Progenitor cell of endocrine pancreas (in vitro differentiated cells): Measurements from ENCODE around the gene MGAT5. TPM values are rescaled to one million over a fixed set of nuclear protein-coding genes. Genes with fewer than 3 reads are reported as not detected.
"Not testable (repeated sequence)": the region's sequence is repeated elsewhere in the genome, so short reads cannot be mapped to it uniquely, and the experiment has no call there.

ENCODE experiments used
- DNase-seq: peaks from one replicate; pipeline ENCODE4 v3.0.0; 2021; ENCODE audit warnings: low spot score; ENCODE audit not compliant: unreplicated experiment
- H3K27ac Mint-ChIP-seq: 2 replicates; pipeline ENCODE4 v1.8.0; 2021; ENCODE audit warnings: mild to moderate bottlenecking, moderate library complexity, mixed read lengths
- H3K27me3 Mint-ChIP-seq: 2 replicates; pipeline ENCODE4 v1.8.0; 2021; ENCODE audit warnings: mixed read lengths
- H3K36me3 Mint-ChIP-seq: 2 replicates; pipeline ENCODE4 v1.8.0; 2022; ENCODE audit warnings: mixed read lengths; ENCODE audit not compliant: insufficient read depth
- H3K4me1 Mint-ChIP-seq: 2 replicates; pipeline ENCODE4 v1.8.0; 2021; ENCODE audit warnings: low read depth, mixed read lengths
- H3K4me3 Mint-ChIP-seq: 2 replicates; pipeline ENCODE4 v1.8.0; 2021; ENCODE audit warnings: low read depth, mild to moderate bottlenecking, moderate library complexity, mixed read lengths
- H3K9me3 Mint-ChIP-seq: 2 replicates; pipeline ENCODE4 v1.8.0; 2021; ENCODE audit warnings: low read depth, mixed read lengths
- CTCF ChIP-seq: fragments of 200-600 bp; sonication (generic); IDR thresholded peaks from one replicate; pipeline ENCODE4 v1.5.0; 2021; ENCODE audit warnings: antibody characterized with exemption, mild to moderate bottlenecking; ENCODE audit not compliant: unreplicated experiment
- total RNA-seq: library from RNA; stranded (reverse); gene quantifications from 2 replicates; pipeline ENCODE4 v1.2.1, GENCODE V29; 2021

MGAT5 gene
- total RNA-seq, 1 donor from 2014 or later = 110 TPM

GRCh38 chr2:134466141-134466540 is 212.3 kb downstream of the MGAT5 start:
- H3K27me3 Mint-ChIP-seq = no peaks in the 10 kb centered on the region
- peaks cover 18% of the 10 kb centered on the region for H3K4me1 Mint-ChIP-seq
- H3K27ac Mint-ChIP-seq = peak overlapping the region; percentile 93
- no peaks in the 10 kb centered on the region for H3K36me3 Mint-ChIP-seq
- no peak overlapping the region for H3K4me3 Mint-ChIP-seq
- TF ChIP-seq CTCF = peak; percentile 66
- H3K9me3 Mint-ChIP-seq = no peaks in the 10 kb centered on the region
- DNase-seq = peak; percentile 39

- no peak overlapping the region for H3K4me3 Mint-ChIP-seq
- no peaks in the 10 kb centered on the region for H3K27me3 Mint-ChIP-seq
- no peak for DNase-seq
- no peak for TF ChIP-seq CTCF
- no peaks in the 10 kb centered on the region for H3K36me3 Mint-ChIP-seq
- H3K9me3 Mint-ChIP-seq = peaks cover 3% of the 10 kb centered on the region
- no peak overlapping the region for H3K27ac Mint-ChIP-seq
- peaks cover 18% of the 10 kb centered on the region for H3K4me1 Mint-ChIP-seq
These were observed 214.3 kb downstream of the MGAT5 start for GRCh38 chr2:134468164-134468563.

- Mint-ChIP-seq H3K27ac (no peak overlapping the region), H3K4me1 (peaks cover 18% of the 10 kb centered on the region), H3K9me3 (peaks cover 8% of the 10 kb centered on the region)
These were observed 214.9 kb downstream of the MGAT5 start for GRCh38 chr2:134468776-134469175.

GRCh38 chr2:134469516-134470115 is 215.7 kb downstream of the MGAT5 start:
- H3K27ac Mint-ChIP-seq = no peak overlapping the region
- H3K27me3 Mint-ChIP-seq = no peaks in the 10 kb centered on the region
- no peak for DNase-seq
- no peak overlapping the region for H3K4me3 Mint-ChIP-seq
- peaks cover 18% of the 10 kb centered on the region for H3K4me1 Mint-ChIP-seq
- peaks cover 14% of the 10 kb centered on the region for H3K9me3 Mint-ChIP-seq
- TF ChIP-seq CTCF = no peak
- H3K36me3 Mint-ChIP-seq = peaks cover 1% of the 10 kb centered on the region

More at GRCh38 chr2:134468776-134469175, 214.9 kb downstream of the MGAT5 start:
- no peak overlapping the region for H3K4me3 Mint-ChIP-seq
- no peaks in the 10 kb centered on the region for H3K27me3 Mint-ChIP-seq
- TF ChIP-seq CTCF = no peak
- no peaks in the 10 kb centered on the region for H3K36me3 Mint-ChIP-seq
- no peak for DNase-seq

- Mint-ChIP-seq H3K9me3 (peaks cover 14% of the 10 kb centered on the region), H3K4me3 (no peak overlapping the region), H3K27me3 (no peaks in the 10 kb centered on the region), H3K27ac (no peak overlapping the region), H3K4me1 (peaks cover 10% of the 10 kb centered on the region), H3K36me3 (peaks cover 1% of the 10 kb centered on the region)
- DNase-seq = no peak
- TF ChIP-seq CTCF = no peak
These were observed 216.8 kb downstream of the MGAT5 start for GRCh38 chr2:134470561-134471168.

GRCh38 chr2:134476982-134477381 is 223.1 kb downstream of the MGAT5 start:
- H3K4me3 Mint-ChIP-seq, H3K27me3 Mint-ChIP-seq, H3K36me3 Mint-ChIP-seq, DNase-seq, H3K4me1 Mint-ChIP-seq, H3K27ac Mint-ChIP-seq: not testable (repeated sequence)
- peaks cover 14% of the 10 kb centered on the region for H3K9me3 Mint-ChIP-seq
